CD14-positive monocyte (primary cell): Measurements from ENCODE around the gene DUSP8. TPM values are rescaled to one million over a fixed set of nuclear protein-coding genes. Genes with fewer than 3 reads are reported as not detected.

Experiments
- DNase-seq, 3 donors: peaks; one replicate each; pipeline ENCODE4 v3.0.0-alpha.2; 2011 to 2022
- H2AFZ ChIP-seq: 2 replicates; pipeline ENCODE4 v1.6.0; 2012; ENCODE audit warnings: mild to moderate bottlenecking, low read depth, low read length, inconsistent platforms; ENCODE audit not compliant: insufficient read depth, poor library complexity, severe bottlenecking
- H3K27ac ChIP-seq, 2 donors: 1 replicate in 1 of 2; 2 replicates in 1 of 2; pipeline ENCODE4 v1.5.1; 2012 to 2013; ENCODE audit warnings: low read length in 2 of 2, control low read depth in 1 of 2, inconsistent platforms in 1 of 2, low read depth in 1 of 2, mild to moderate bottlenecking in 1 of 2
- H3K27me3 ChIP-seq, 2 donors: one replicate each; pipeline versions ENCODE4 v1.6.0 to v1.6.1; 2011 to 2013; ENCODE audit warnings: low read length in 2 of 2; ENCODE audit not compliant: control insufficient read depth in 2 of 2, insufficient read depth in 2 of 2
- H3K36me3 ChIP-seq, 2 donors: replicated peaks in 1 of 2; 1 replicate in 1 of 2; 2 replicates in 1 of 2; pipeline versions ENCODE4 v1.5.1 to v1.6.1; 2012 to 2013; ENCODE audit warnings: low read length in 2 of 2, control low read depth in 1 of 2, inconsistent platforms in 1 of 2, mild to moderate bottlenecking in 1 of 2; ENCODE audit not compliant: insufficient read depth in 2 of 2, control insufficient read depth in 1 of 2
- H3K4me1 ChIP-seq, 2 donors: 1 replicate in 1 of 2; 2 replicates in 1 of 2; pipeline versions ENCODE4 v1.5.1 to v1.6.1; 2012 to 2013; ENCODE audit warnings: low read length in 2 of 2, control low read depth in 1 of 2, inconsistent platforms in 1 of 2, mild to moderate bottlenecking in 1 of 2, moderate library complexity in 1 of 2; ENCODE audit not compliant: insufficient read depth in 2 of 2, control insufficient read depth in 1 of 2
- H3K4me2 ChIP-seq: replicated peaks from 2 replicates; pipeline ENCODE3; 2012; ENCODE audit warnings: low read length, moderate library complexity, mild to moderate bottlenecking; ENCODE audit not compliant: poor library complexity, severe bottlenecking; ENCODE audit errors: extremely low read depth
- H3K4me3 ChIP-seq, 3 experiments: fragments of 200-600 bp in 1 of 3; sonication (generic) in 1 of 3; replicated peaks in 1 of 3; 1 replicate in 2 of 3; 2 replicates in 1 of 3; pipeline ENCODE4 v1.5.1; 2011 to 2013; ENCODE audit warnings: low read length in 3 of 3, mild to moderate bottlenecking in 3 of 3, control low read depth in 2 of 3, low read depth in 2 of 3, inconsistent platforms in 1 of 3, moderate library complexity in 1 of 3
- H3K79me2 ChIP-seq: 2 replicates; pipeline ENCODE4 v1.6.0; 2012; ENCODE audit warnings: mild to moderate bottlenecking, control low read depth, inconsistent platforms, low read length, moderate library complexity; ENCODE audit not compliant: insufficient read depth
- H3K9ac ChIP-seq: 2 replicates; pipeline ENCODE4 v1.6.0; 2017; ENCODE audit warnings: low read length, mild to moderate bottlenecking; ENCODE audit not compliant: insufficient read depth, poor library complexity, severe bottlenecking
- H3K9me3 ChIP-seq, 2 donors: replicated peaks in 1 of 2; 1 replicate in 1 of 2; 2 replicates in 1 of 2; pipeline versions ENCODE4 v1.5.1 to v1.6.1; 2012 to 2013; ENCODE audit warnings: low read length in 2 of 2, control low read depth in 1 of 2; ENCODE audit not compliant: control insufficient read depth in 1 of 2, insufficient read depth in 1 of 2
- H4K20me1 ChIP-seq: 2 replicates; pipeline ENCODE4 v1.6.0; 2012; ENCODE audit warnings: mild to moderate bottlenecking, low read length, control low read depth, moderate library complexity; ENCODE audit not compliant: insufficient read depth
- H3K27ac Mint-ChIP-seq, 7 donors: one replicate each; pipeline ENCODE4 v1.8.0; 2020; ENCODE audit warnings: mild to moderate bottlenecking in 7 of 7, mixed read lengths in 7 of 7, moderate library complexity in 6 of 7, inconsistent platforms in 2 of 7
- H3K27me3 Mint-ChIP-seq, 3 donors: one replicate each; pipeline ENCODE4 v1.8.0; 2021 to 2022; ENCODE audit warnings: low read depth in 3 of 3, mild to moderate bottlenecking in 3 of 3, mixed read lengths in 3 of 3, moderate library complexity in 3 of 3, inconsistent platforms in 1 of 3
- H3K36me3 Mint-ChIP-seq, 2 donors: one replicate each; pipeline ENCODE4 v1.8.0; 2020; ENCODE audit warnings: mixed read lengths in 2 of 2, inconsistent platforms in 1 of 2, mild to moderate bottlenecking in 1 of 2
- H3K4me1 Mint-ChIP-seq: one replicate; pipeline ENCODE4 v1.8.0; 2020; ENCODE audit warnings: mild to moderate bottlenecking, mixed read lengths
- H3K4me3 Mint-ChIP-seq, 2 donors: one replicate each; pipeline ENCODE4 v1.8.0; 2020; ENCODE audit warnings: mild to moderate bottlenecking in 2 of 2, mixed read lengths in 2 of 2, moderate library complexity in 1 of 2
- H3K9me3 Mint-ChIP-seq, 7 donors: one replicate each; pipeline ENCODE4 v1.8.0; 2020 to 2022; ENCODE audit warnings: mixed read lengths in 7 of 7, mild to moderate bottlenecking in 6 of 7, moderate library complexity in 6 of 7, inconsistent platforms in 2 of 7
- CTCF ChIP-seq: fragments of 200-600 bp; IDR thresholded peaks from one replicate; pipeline ENCODE4 v1.8.0; 2022; ENCODE audit warnings: antibody characterized with exemption, mild to moderate bottlenecking
- WGBS: methylation state at CpG from one replicate; pipeline ENCODE4 v1.1.5; 2013; ENCODE audit warnings: missing lambda C conversion rate; ENCODE audit not compliant: insufficient coverage; 5-methylcytosine and 5-hydroxymethylcytosine counted together
- intact Hi-C, 2 donors: fragments of 100-400 bp; cut with micrococcal nuclease; formaldehyde crosslinking; loops; one replicate each; pipeline versions ENCODE4 v1.15.0 to v1.15.1; 2023
- polyA plus RNA-seq, 3 donors: library from polyadenylated mRNA; depleted of rRNA in 1 of 3; unstranded in 2 of 3; stranded (reverse) in 1 of 3; fragments of 300-500 nt in 2 of 3; fragments of >200 nt in 1 of 3; fragmentation: Illumina TruSeq in 2 of 3; gene quantifications; 1 replicate in 2 of 3; 2 replicates in 1 of 3; pipeline ENCODE4 v1.2.3, GENCODE V29; 2012 to 2021

Gene DUSP8
- polyA plus RNA-seq, 3 donors, result 0.61 TPM; not detected in 2

GRCh38 chr11:1504581-1505290, 67.3 kb downstream of the DUSP8 start:
- Mint-ChIP-seq H3K27ac (no peak overlapping the region), H3K9me3 (peaks cover 0 to 9% (median 1%) of the 10 kb centered on the region in 7 donors), H3K27me3 (peaks cover 0 to 7% (median 2%) of the 10 kb centered on the region in 3 donors), H3K36me3 (peaks cover 10 to 24% of the 10 kb centered on the region in 2 donors), H3K4me1 (peaks cover 10% of the 10 kb centered on the region), H3K4me3 (no peak overlapping the region)
- Histone ChIP-seq H3K27me3 (no peaks in the 10 kb centered on the region), H3K4me3 (no peak overlapping the region), H3K9me3 (no peaks in the 10 kb centered on the region), H2AFZ (no peak overlapping the region), H3K4me1 (no peaks in the 10 kb centered on the region), H4K20me1 (peaks cover 100% of the 10 kb centered on the region), H3K4me2 (no peak overlapping the region), H3K79me2 (peaks cover 78% of the 10 kb centered on the region), H3K27ac (no peak overlapping the region), H3K9ac (no peak overlapping the region), H3K36me3 (peaks cover 6 to 17% of the 10 kb centered on the region in 2 donors)
- intact Hi-C loops, result no loop called here
- no peak for DNase-seq
- WGBS, result 98% methylated on average over 21 of the region's 28 CpGs
- no peak for TF ChIP-seq CTCF

- H3K4me1 Mint-ChIP-seq, result peaks cover 10% of the 10 kb centered on the region
Measured at GRCh38 chr11:1504138-1504537, 67.9 kb downstream of the DUSP8 start.

More at GRCh38 chr11:1504138-1504537, 67.9 kb downstream of the DUSP8 start:
- no peak for DNase-seq
- H3K27ac ChIP-seq, result no peak overlapping the region
- H2AFZ ChIP-seq, result no peak overlapping the region
- peaks cover 100% of the 10 kb centered on the region for H4K20me1 ChIP-seq
- H3K4me3 ChIP-seq, result no peak overlapping the region
- peaks cover 0 to 9% (median 1%) of the 10 kb centered on the region in 7 donors for H3K9me3 Mint-ChIP-seq
- H3K9me3 ChIP-seq, result no peaks in the 10 kb centered on the region
- peaks cover 0 to 6% (median 2%) of the 10 kb centered on the region in 3 donors for H3K27me3 Mint-ChIP-seq
- peaks cover 78% of the 10 kb centered on the region for H3K79me2 ChIP-seq
- no peak overlapping the region for H3K4me2 ChIP-seq
- H3K9ac ChIP-seq, result no peak overlapping the region
- peaks cover 11 to 29% of the 10 kb centered on the region in 2 donors for H3K36me3 Mint-ChIP-seq
- no peaks in the 10 kb centered on the region for H3K4me1 ChIP-seq
- TF ChIP-seq CTCF, result no peak
- peaks cover 6 to 23% of the 10 kb centered on the region in 2 donors for H3K36me3 ChIP-seq
- no peak overlapping the region for H3K27ac Mint-ChIP-seq
- 78% methylated on average over 8 of the region's 9 CpGs for WGBS
- H3K27me3 ChIP-seq, result no peaks in the 10 kb centered on the region
- intact Hi-C loops, result no loop called here
- no peak overlapping the region for H3K4me3 Mint-ChIP-seq

Other genes with a start within 250 kb of the DUSP8 start
- under 1 TPM in 1 of 3 donors, not detected in 2; 0.13 TPM for gene BRSK2, start 182.3 kb downstream of the DUSP8 start, polyA plus RNA-seq
- gene MOB2, start 85.5 kb downstream of the DUSP8 start, polyA plus RNA-seq, result 10 to 100 TPM; 22.1 to 44.1 (median 22.5) TPM
- not detected for gene KRTAP5-1, start 13.0 kb upstream of the DUSP8 start, polyA plus RNA-seq
- gene KRTAP5-2, start 26.0 kb upstream of the DUSP8 start, polyA plus RNA-seq, result not detected
- not detected for gene KRTAP5-3, start 36.2 kb upstream of the DUSP8 start, polyA plus RNA-seq
- gene KRTAP5-4, start 49.9 kb upstream of the DUSP8 start, polyA plus RNA-seq, result not detected
- not detected for gene KRTAP5-5, start 57.5 kb upstream of the DUSP8 start, polyA plus RNA-seq
- gene KRTAP5-6, start 124.9 kb upstream of the DUSP8 start, polyA plus RNA-seq, result not detected
- 1 to 10 TPM in 1 of 3 donors, not detected in 2; 2.4 TPM for gene IFITM10, start 178.3 kb upstream of the DUSP8 start, polyA plus RNA-seq
- 1,000 to 10,000 TPM in 1 of 3 donors, 100 to 1,000 TPM in 2; 835 to 1,372 (median 855) TPM for gene CTSD, start 191.7 kb upstream of the DUSP8 start, polyA plus RNA-seq